Right ventricle myocardium inferior (tissue), 1 donor: ENCODE data around the gene INTS1. TPM values are rescaled to one million over a fixed set of nuclear protein-coding genes. Genes with fewer than 3 reads are reported as not detected.
A peak's percentile ranks its signal among the peaks of the same experiment; 100 is the strongest.

Source experiments
- ATAC-seq: fragments of 200-7000 bp; cut with Tn5 transposase; one replicate; pipeline ENCODE4 v1.9.1; 2020; ENCODE audit warnings: mild to moderate bottlenecking, moderate library complexity
- DNase-seq: peaks from one replicate; pipeline ENCODE4 v3.0.0; 2021; ENCODE audit errors: missing footprints
- intact Hi-C: fragments of 100-400 bp; cut with DNase I; formaldehyde crosslinking; loops from one replicate; pipeline ENCODE4 v1.11.0; 2022
- total RNA-seq: library from RNA; stranded (reverse); fragmentation: NEBNext Ultra II Directional; extraction: Animal tissue kit (Norgen Biotek cat#: 25700); gene quantifications from one replicate; pipeline ENCODE4 v1.2.1, GENCODE V29; 2021
- donor health status: DM: no; HTN: yes; CAD: no; lungs with severe emphysema.

Gene INTS1
- total RNA-seq, 1 donor from 2014 or later = 25.8 TPM

GRCh38 chr7:1544178-1544895 lies 40.1 kb upstream of the INTS1 start:
- DNase-seq (no peak), ATAC-seq (no peak)
- intact Hi-C loops = no loop called here

- intact Hi-C loops = no loop called here
- DNase-seq (no peak), ATAC-seq (no peak)
Observed at GRCh38 chr7:1543826-1544177, 39.6 kb upstream of the INTS1 start.

DNA sequence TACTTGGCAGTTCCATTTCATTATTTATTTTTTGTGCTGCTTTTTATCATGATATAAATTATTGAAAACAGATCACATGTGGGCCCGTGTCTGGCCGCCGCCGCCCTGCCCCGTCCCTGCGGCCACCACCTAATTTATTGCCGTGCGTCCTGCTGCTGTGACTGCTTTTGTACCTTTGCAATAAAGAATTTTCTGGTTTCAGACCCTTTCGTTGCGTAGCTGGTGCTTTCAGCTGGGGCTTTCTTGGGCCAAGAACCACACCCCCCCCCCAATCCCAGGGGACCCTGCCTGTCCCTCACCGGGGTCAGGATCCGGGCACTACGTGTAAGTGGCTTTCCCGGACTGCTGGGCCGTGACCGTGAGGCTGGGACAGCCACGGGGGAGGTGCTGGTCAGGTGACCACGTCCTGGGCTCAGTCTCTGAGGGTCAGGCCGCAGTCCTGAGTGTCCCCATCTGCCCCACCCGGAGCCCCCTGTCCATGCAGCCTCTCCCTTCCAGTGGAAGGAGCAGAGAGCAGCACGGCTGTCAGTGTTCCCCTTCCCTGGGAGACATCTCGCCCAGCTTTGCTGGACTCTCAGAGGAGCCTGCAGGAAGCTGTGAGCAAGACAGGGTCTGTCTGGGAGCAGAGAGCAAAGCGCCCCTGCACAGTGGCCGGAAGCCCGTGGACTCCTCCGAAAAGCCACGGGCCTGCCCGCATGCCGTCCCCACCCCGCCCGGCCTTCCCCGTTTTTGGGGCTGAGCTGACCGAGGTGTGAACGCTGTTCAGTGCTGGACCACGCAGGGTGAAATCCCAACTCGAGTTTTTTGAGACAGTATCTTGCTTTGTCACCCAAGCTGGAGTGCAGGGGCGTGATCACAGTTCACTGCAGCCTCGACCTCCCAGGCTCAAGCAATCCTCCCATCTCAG lies 38.9 kb upstream of the INTS1 start:
- no peak for DNase-seq
- intact Hi-C loops = no loop called here
- no peak for ATAC-seq

- ATAC-seq (no peak), DNase-seq (no peak)
- intact Hi-C loops = no loop called here
Observed at GRCh38 chr7:1542329-1542728, 38.1 kb upstream of the INTS1 start.

- DNase-seq (no peak), ATAC-seq (no peak)
- intact Hi-C loops = no loop called here
Observed at GRCh38 chr7:1541431-1542162, 37.4 kb upstream of the INTS1 start.

- intact Hi-C loops = no loop called here
- DNase-seq = no peak
- ATAC-seq = no peak
Observed at GRCh38 chr7:1540776-1541271, 36.6 kb upstream of the INTS1 start.

- ATAC-seq = no peak
- no peak for DNase-seq
Observed at GRCh38 chr7:1539882-1540775, 35.9 kb upstream of the INTS1 start.

DNA sequence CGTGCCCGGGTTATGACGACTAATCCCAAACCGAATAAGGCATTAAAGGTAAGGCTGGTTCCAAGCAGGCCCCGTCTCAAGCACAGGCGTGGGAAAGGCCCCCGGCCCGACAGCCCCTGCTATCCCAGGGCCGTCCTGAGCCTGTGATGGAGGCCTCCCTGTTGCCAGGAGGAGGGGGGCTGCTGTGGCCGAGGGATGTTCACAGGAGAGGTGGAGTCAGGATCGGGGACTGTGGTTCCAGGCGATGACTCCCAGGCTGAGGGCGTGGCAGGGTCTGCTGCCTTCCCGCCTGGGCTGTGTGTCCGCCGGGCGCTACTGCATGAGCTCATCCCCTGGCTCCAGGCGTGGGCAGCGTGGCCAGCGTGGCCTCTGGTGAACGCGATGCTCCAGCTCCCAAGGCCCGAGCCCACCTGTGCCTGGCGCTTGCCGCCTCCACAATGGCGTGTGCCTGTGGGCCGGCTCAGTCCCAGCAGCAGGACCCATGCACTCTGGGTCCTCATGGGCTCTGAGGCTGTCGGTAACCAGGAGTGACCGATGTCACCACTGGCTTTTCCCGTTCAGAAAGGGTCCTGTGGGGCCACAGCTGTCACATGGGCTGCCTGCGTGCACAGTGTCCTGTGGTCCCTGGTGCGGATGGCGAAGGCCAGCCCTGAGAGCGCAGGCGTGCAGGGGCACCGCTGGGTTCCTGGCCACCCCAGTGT lies 35.1 kb upstream of the INTS1 start:
- intact Hi-C loops = no loop called here
- DNase-seq = no peak
- no peak for ATAC-seq

More at GRCh38 chr7:1539882-1540775, 35.9 kb upstream of the INTS1 start:
- intact Hi-C loops = no loop called here

- intact Hi-C loops = no loop called here
Observed at GRCh38 chr7:1538544-1539180, 34.5 kb upstream of the INTS1 start.

GRCh38 chr7:1537535-1538412 lies 33.6 kb upstream of the INTS1 start:
- intact Hi-C loops = loop anchor here (2.0 kb wide), 1 partner anchor 25 kb away; no protein-coding TSS in a partner anchor
- peak; percentile 43 for ATAC-seq
- DNase-seq = peak; percentile 92

More at GRCh38 chr7:1538544-1539180, 34.5 kb upstream of the INTS1 start:
- ATAC-seq (no peak), DNase-seq (no peak)

DNA sequence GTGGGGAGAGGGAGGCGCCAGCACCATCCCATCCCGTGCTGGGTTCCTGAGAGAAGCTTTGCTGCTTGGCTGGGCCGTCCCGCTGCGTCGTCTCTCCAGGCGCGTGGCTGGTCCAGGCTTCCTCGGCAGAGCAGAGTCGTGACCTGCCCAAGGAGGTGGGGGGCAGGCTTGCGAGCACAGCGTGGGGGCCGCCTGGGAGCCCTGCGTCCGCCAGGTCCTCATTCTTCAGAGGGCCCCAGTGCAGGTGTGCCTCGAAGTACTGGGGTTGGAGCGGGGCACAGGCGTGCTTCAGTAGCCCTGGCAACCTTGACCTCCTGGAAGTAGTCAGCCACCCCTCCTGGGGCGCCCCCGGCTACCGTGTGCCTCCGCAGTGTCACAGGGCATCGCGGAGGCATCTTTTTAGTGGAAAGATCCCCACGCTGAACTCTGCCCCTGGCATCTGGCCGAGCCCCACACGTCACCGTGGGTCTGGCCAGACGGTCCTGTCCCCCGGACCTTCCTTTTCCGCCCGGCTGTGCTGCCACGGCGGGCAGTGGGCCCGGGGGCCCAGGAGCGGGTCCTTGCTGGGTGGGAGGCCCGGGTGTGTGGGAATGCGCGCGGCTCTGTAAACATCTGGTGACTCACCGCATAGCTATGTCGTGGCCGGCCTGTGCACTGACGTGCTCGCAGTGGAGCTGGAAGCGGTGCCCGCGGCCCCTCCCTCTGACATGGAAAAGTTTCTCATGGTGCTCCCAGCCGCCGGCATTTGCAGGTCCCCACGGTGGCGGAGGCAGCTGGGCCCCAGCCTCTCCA lies 32.8 kb upstream of the INTS1 start:
- DNase-seq = peak; percentile 96
- intact Hi-C loops = loop anchor here (2.0 kb wide), 1 partner anchor 24 kb away; no protein-coding TSS in a partner anchor
- ATAC-seq = peak; percentile 91

DNA sequence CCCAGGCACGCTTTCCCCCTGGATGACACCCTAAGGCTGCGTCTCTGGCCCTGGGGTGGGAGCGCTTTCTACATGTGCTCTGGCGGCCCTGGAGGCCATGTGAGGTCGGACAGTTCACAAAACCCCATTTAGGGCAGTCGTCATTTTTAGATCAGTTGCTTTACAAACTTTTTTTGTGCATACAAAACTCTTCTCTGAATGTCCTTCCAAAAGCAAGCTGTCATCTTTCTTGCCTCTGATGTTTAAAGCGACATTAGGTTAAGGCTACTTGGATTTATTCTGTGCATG lies 32.2 kb upstream of the INTS1 start:
- intact Hi-C loops = loop anchor here (2.0 kb wide), 1 partner anchor 24 kb away; no protein-coding TSS in a partner anchor
- DNase-seq (no peak), ATAC-seq (no peak)

DNA sequence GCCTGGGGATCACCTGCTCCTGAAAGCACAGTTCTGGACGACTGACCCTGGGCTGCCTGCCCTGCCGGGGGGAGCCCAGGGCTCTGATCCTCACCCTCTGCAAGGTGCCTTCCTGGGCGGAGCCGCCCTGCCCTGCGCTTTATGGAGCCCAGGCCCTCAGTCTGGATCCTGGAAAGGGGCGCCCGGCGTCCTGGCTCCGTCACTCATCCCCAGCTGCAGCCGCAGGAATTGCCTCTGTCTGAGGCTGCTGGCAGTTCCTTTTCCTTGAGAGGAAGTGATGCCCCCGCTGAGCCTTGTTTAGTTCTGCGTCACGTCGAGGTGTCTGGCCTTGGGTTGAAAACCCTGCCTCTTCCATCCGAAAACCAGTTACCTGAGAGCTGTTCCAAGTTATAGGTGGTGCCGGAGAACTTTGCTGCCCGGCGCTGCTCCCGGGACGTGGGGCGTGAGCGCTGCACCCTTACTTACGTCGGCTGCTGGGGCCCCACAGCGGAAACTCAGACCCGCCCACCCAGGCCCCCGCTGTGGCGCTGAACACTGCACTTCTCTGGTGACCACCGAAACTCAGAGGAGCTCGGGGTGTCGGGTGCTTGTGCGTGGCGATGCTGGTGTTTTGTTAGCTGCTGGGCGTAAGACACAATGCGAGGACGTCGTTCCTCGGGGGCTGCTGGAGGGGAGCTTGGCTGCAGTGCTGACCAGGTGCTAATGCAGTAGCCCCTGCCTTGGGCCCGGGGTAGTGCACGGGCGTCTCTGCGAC lies 31.7 kb upstream of the INTS1 start:
- ATAC-seq (no peak), DNase-seq (peak; percentile 65)
- intact Hi-C loops = loop anchor here (2.0 kb wide), 1 partner anchor 23 kb away; no protein-coding TSS in a partner anchor

DNA sequence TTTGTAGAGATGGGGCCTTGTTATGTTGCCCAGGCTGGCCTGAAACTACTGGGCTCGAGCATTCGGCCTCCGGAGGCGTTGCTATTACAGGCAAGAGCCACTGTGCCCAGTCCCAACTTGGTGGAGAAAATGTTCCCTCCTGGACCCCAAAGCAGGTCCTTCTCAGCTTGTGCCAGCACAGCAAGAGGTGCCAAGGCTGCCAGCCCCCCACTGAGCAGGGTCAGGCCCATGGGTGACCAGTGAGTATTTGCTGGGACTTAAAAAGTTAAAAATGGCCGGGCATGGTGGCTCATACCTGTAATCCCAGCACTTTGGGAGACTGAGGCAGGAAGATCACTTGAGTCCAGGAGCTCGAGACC lies 30.9 kb upstream of the INTS1 start:
- intact Hi-C loops = no loop called here
- DNase-seq (peak; percentile 41), ATAC-seq (no peak)
